CD1c-positive myeloid dendritic cell (primary cell): Measurements from ENCODE around the gene HS3ST6.
"Not testable (repeated sequence)": the region's sequence is repeated elsewhere in the genome, so short reads cannot be mapped to it uniquely, and the experiment has no call there.

Experiments used
- DNase-seq: peaks from one replicate; pipeline ENCODE4 v3.0.0-alpha.2; 2016; ENCODE audit errors: extremely low spot score

Gene HS3ST6

GRCh38 chr16:1926271-1926670, 8.1 kb upstream of the HS3ST6 start:
- no peak for DNase-seq

GRCh38 chr16:1924095-1924494, 5.9 kb upstream of the HS3ST6 start:
- DNase-seq = no peak

GRCh38 chr16:1923299-1924034, 5.3 kb upstream of the HS3ST6 start:
- no peak for DNase-seq

- DNase-seq = no peak
Observed at GRCh38 chr16:1922357-1922756, 4.1 kb upstream of the HS3ST6 start.

- no peak for DNase-seq
Observed at GRCh38 chr16:1920727-1921171, 2.5 kb upstream of the HS3ST6 start.

GRCh38 chr16:1920122-1920521, 1.9 kb upstream of the HS3ST6 start:
- DNase-seq = not testable (repeated sequence)

- DNase-seq = no peak
Observed at GRCh38 chr16:1919327-1919998, 1.2 kb upstream of the HS3ST6 start.

GRCh38 chr16:1917665-1918350, 407 bp downstream of the HS3ST6 start:
- DNase-seq = no peak

- DNase-seq = no peak
Observed at GRCh38 chr16:1917056-1917664, 1.1 kb downstream of the HS3ST6 start.

GRCh38 chr16:1916640-1916990, 1.6 kb downstream of the HS3ST6 start:
- DNase-seq = no peak

- no peak for DNase-seq
Observed at GRCh38 chr16:1915732-1916639, 2.2 kb downstream of the HS3ST6 start.

- no peak for DNase-seq
Observed at GRCh38 chr16:1914988-1915387, 3.2 kb downstream of the HS3ST6 start.

- no peak for DNase-seq
Observed at GRCh38 chr16:1914084-1914608, 4.1 kb downstream of the HS3ST6 start.

GRCh38 chr16:1913327-1914083, 4.7 kb downstream of the HS3ST6 start:
- no peak for DNase-seq

- DNase-seq = no peak
Observed at GRCh38 chr16:1912215-1912543, 6.0 kb downstream of the HS3ST6 start.

GRCh38 chr16:1911467-1912214, 6.6 kb downstream of the HS3ST6 start:
- no peak for DNase-seq

GRCh38 chr16:1909561-1910231, 8.5 kb downstream of the HS3ST6 start:
- DNase-seq = no peak

- DNase-seq = no peak
Observed at GRCh38 chr16:1908983-1909382, 9.2 kb downstream of the HS3ST6 start.

GRCh38 chr16:1908184-1908583, 10.0 kb downstream of the HS3ST6 start:
- no peak for DNase-seq
